Stimulated activated CD8-positive, alpha-beta memory T cell treated with anti-CD3 and anti-CD28 coated beads, Interleukin-4, amount 100 ng/mL, for 4 hours (primary cell): ENCODE data around the gene IL11.
"Not testable (repeated sequence)": the region's sequence is repeated elsewhere in the genome, so short reads cannot be mapped to it uniquely, and the experiment has no call there.

Experiments used
- DNase-seq, 2 donors: peaks; one replicate each; pipeline ENCODE4 v3.0.0-alpha.2; 2020; ENCODE audit warnings: low read depth in 2 of 2, low spot score in 1 of 2

IL11 gene

DNA sequence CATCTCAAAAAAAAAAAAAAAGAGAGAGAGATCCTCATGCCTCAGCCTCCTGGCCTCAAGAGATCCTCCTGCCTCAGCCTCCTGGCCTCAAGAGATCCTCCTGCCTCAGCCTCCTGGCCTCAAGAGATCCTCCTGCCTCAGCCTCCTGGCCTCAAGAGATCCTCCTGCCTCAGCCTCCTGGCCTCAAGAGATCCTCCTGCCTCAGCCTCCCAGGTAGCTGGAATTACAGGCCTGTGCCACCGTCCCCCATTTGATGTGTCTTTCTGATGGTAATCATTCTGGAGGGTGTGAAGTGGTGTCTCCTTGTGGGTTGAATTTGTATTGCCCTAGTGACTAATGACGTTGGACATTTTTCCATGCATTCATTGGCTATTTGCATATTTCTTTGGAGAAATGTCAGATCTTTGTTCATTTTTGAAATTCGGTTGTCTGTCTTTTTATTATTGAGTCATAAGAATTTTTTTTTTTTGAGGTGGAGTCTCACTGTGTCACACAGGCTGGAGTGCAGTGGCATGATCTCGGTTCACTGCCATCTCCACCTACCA, 41.4 kb downstream of the IL11 start:
- DNase-seq: not testable (repeated sequence)

DNA sequence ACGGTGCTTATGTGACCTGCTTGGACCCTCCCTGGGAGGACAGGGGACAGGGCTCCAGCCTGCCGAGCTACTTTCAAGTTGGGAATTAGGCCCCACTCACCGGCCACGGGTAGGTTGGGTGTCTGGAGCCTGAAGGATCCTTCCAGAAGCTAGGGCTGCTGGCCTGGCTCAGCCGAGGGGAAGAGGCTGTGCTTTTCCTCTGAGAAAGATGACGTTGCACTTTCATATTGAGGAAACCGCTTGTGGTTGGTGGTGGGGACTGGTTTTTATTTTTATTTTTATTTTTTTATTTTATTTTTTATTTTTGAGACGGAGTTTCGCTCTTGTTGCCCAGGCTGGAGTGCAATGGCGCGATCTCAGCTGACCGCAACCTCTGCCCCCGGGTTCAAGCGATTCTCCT, 45.1 kb downstream of the IL11 start, which contains the start of gene TMEM150B:
TMEM150B (minus strand) TSS at position 170 of the 400 bp plus-strand sequence. CDS start 4,305 bp downstream, outside the sequence.
- no peak for DNase-seq

DNA sequence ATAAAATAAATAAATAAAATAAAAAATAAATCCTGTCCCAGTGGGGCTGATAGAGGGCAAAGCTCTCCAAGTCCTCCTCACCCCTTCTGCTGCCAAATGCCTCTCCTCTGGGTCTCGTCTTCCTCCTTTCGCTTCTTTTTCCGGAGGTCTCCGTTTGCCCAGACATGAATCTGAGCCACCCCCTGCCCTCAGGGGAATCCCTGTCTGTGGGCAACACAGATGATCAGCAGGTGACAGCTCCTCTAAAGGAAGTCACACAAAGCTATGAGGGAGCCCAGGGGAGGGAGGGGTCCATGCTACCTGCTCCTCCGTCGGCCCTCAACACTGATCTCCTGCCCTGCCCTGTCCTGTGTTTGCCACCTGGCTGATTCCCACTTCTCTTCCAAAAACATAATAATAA, 45.6 kb downstream of the IL11 start:
- DNase-seq: no peak

DNA sequence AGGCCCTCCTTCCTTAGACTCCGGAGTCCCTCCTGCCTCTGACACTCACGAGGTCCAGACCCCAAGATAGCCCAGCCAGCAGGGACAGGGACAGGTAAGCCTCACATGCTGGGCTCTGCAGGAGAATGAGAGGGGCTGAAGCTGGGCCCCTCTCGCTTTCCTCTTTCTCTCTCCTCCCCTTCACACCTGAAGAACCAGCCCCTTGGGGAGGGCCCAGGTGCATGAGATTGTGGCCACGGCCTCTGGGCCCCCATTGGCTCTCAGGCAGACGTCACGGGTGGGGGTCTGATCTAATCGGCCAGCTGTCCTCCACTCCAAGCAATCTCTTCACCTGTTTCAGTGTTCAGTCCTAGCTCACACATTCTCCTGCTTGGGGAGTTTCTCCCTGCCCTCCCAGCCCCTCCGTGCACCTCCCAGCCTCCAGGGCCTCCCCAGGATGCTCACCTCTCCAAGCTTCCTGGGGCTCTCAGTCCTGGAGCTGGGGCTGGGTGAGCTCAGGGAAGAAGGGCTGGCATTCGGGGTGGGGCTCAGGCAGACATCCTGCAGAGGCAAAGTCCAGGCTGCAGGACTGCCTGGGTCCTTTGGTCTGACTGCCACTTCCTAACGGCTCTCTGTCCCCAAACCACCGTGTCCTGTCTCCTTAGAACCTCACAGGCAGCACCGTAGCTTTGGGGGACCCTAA, 47.9 kb downstream of the IL11 start:
- no peak for DNase-seq

DNA sequence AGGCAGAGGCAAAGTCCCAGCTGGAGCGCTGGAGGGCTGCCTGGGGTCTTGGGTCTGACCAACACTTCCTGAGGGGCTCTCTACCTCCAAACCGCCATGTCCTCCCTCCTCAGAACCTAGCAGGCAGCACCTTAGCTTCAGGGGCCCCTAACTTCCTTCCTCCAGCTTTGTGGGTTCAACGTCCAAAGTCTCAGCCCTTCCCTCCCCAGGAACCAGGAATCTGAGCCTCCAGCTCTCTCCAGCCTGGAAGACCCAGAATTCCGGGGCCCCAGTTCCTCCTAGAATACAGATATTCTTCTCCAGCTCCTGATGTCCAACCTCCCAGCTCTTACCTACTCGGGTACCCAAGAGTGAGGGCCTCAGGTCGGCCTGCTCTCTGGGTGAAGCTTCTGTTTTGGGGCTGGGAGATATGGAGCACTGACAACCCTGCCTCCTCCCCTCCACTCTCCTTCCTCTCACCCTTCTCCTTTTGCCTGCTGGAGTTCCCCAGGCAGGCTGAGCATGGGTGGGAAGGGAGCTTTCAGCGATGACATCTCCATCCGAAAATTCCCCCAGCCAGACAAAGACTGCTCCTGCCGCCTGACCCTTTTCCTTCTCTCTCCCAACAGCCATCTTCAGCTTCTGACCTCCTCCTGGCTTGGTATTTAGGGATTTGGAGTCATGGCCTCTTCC, 48.7 kb downstream of the IL11 start:
- DNase-seq: no peak

DNA sequence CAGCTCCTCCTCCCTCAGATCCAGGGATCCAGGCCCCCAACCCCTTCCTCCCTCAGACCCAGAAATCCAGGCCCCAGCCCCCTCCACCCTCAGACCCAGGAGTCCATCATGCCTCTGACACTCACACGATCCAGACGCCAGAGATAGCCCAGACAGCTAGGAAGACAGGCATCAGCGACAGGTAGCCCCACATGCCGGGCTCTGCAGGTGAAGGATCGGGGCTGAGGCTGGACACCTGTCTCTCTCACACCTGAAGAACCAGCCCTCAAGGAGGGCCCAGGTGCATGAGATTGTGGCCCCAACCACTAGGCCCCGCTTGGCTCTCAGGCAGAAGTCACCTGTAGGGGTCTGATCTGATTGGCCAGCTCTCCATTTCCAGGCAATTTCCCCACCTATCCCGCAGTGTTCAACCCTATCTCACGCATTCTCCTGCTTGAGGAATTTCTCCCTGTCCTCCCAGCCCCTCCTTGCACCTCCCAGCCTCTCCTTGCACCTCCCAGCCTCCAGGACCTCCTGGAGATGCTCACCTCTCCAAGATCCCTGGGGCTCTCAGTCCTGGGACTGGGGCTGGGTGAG, 49.3 kb downstream of the IL11 start:
- no peak for DNase-seq

DNA sequence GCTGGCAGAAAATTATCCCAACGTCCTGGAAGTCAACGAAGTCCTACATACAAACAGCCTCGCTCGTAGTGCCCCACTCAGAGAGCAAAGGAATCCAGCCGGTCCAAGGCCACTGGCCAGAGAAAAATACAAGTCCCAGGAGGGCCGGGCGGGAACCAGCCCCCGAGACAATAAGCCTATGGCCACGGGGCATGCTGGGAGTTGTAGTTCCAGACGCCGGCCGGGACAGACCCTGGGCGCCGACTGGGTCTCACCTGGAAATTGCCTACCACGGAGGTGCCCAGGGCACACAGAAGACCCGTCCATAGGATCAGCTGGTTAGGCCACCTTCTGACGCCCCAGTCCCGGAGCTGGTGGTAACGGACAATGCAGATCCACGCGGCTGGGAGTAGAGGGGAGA, 50.5 kb downstream of the IL11 start:
- DNase-seq: no peak

DNA sequence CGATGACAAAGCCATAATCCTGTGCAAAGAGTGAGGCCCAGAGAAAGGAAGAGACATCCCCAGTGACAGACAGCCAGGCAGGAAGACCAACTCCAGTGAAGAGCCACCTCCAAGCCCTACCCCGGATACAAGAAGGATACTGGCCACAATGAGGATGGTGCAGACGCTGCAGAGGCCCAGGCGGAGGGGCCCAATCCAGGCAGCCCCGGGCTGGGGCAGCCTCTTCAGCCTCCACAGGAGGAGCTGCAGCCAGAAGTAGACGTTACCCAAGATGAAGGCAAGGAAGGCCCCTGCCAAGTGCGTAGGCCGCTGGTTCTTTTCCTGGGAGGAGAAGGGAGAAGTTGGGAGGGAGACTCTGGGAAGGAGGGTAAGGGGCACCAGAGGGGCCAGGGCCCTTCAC, 53.6 kb downstream of the IL11 start:
- no peak for DNase-seq

DNA sequence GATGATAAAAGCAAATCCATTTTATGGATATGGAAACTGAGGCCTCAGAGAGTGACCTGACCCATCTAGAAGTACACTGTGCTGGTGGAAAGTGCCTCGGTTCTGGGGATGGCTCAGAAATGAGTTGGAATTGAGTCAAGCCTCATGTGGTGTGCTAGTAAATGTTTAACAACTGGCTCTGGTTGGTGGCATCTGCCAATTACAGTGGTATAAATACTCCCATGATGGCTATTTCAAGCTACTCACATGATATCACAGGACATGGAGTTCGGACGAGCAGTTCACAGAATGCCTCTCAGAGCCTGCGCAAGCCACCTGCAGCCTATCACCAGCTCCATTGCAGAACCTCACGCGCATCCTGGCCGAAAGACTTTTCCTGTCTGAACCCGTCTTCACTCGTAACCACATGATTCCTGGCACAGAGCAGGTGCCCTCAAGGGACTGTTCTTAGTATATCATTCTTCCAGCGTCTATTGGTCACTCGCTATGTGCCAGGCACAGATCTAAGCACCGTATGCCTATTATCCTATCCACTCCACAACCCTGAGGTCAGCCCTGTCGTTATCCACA, 54.2 kb downstream of the IL11 start:
- DNase-seq: no peak

DNA sequence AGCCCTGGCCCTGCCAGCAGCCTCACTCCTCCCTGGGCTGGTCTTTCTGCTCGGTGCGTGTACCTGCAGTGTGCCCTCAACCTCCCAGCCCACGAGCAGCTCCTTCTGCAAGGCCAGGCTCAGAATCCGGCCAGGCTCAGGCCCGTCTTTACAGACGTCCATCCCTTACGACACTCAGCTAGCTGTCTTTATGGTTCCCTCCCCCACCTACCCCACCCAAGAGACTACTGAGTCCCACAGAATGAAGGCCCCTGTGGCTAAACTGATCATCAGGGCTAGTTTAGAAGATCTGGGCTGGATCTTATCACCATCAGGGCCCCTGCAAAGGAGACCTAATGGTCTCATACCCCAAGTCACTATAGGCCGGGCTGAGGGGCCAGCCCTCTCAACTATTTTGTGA, 55.9 kb downstream of the IL11 start:
- no peak for DNase-seq
